K562 (cell line): ENCODE data around the gene MCEE. TPM values are rescaled to one million over a fixed set of nuclear protein-coding genes. Genes with fewer than 3 reads are reported as not detected.

Experiments used
- ATF6 ChIP-seq: sonication (generic); formaldehyde crosslinking; IDR thresholded peaks from 2 replicates; pipeline ENCODE4 v1.4.0; 2020; ENCODE audit warnings: mild to moderate bottlenecking, missing genetic modification reagents
- HMBOX1 ChIP-seq: sonication (generic); IDR thresholded peaks from 2 replicates; pipeline ENCODE4 v1.6.1; 2016
- NFXL1 ChIP-seq: fragments of 450-650 bp; formaldehyde crosslinking; IDR thresholded peaks from 2 replicates; pipeline ENCODE4 v1.4.0; 2021; ENCODE audit warnings: mild to moderate bottlenecking
- POLR3G ChIP-seq: IDR thresholded peaks from 2 replicates; pipeline ENCODE4 v1.6.1; 2011; ENCODE audit not compliant: insufficient read length, insufficient replicate concordance; ENCODE audit errors: extremely low read depth
- RB1 ChIP-seq: fragments of 450-650 bp; IDR thresholded peaks from 2 replicates; pipeline ENCODE4 v1.6.1; 2017; ENCODE audit warnings: low read depth, mild to moderate bottlenecking
- REST ChIP-seq, 2 experiments: fragments of 450-650 bp; formaldehyde crosslinking in 1 of 2; IDR thresholded peaks; 2 replicates each; pipeline versions ENCODE4 v1.4.0 to v1.6.1; 2014 to 2020; ENCODE audit warnings: mild to moderate bottlenecking in 2 of 2, borderline replicate concordance in 1 of 2, low read depth in 1 of 2
- RFX7 ChIP-seq: fragments of 250-450 bp; sonication (Bioruptor Pico); IDR thresholded peaks from 2 replicates; pipeline ENCODE4 v1.5.1; 2021; ENCODE audit warnings: mild to moderate bottlenecking
- SRSF3 ChIP-seq: fragments of 200-400 bp; formaldehyde crosslinking; IDR thresholded peaks from 2 replicates; pipeline ENCODE4 v1.6.1; 2016; ENCODE audit warnings: mild to moderate bottlenecking, low read length, moderate library complexity; ENCODE audit not compliant: insufficient read depth
- THAP12 ChIP-seq: fragments of 250-450 bp; sonication (Bioruptor Pico); IDR thresholded peaks from 2 replicates; pipeline ENCODE4 v1.9.0; 2021; ENCODE audit warnings: mild to moderate bottlenecking, inconsistent platforms
- UBTF ChIP-seq, 2 experiments: IDR thresholded peaks; 2 replicates each; pipeline ENCODE4 v1.6.1; 2012; ENCODE audit warnings: improper control_type of control experiment in 2 of 2, low read depth in 2 of 2, low read length in 2 of 2, borderline replicate concordance in 1 of 2
- polyA plus RNA-seq, 8 experiments: library from polyadenylated mRNA; depleted of rRNA in 4 of 8; stranded (reverse) in 5 of 8; unstranded in 3 of 8; fragments of >200 nt; fragmentation: Nextera tagmentation in 2 of 8; fragmentation: Illumina TruSeq in 1 of 8; extraction: Ambion mirVana in 2 of 8; extraction: Trizol in 1 of 8; gene quantifications; 2 replicates each; pipeline versions ENCODE4 v1.2.1 to v1.2.3, GENCODE V29; 2011 to 2014; ENCODE audit warnings: inconsistent platforms in 1 of 8, missing spikeins in 1 of 8
- total RNA-seq, 7 experiments: library from RNA; depleted of rRNA in 6 of 7; stranded (reverse); fragments of >200 nt in 6 of 7; fragmentation: Illumina TruSeq in 2 of 7; extraction: Trizol in 2 of 7; gene quantifications; 2 replicates each; pipeline versions ENCODE4 v1.2.1 to v1.2.3, GENCODE V29; 2011 to 2021; ENCODE audit warnings: low replicate concordance in 1 of 7

MCEE gene
- total and polyA plus RNA-seq, 9 of the 15 experiments (the other 6 are each of a cell fraction or from before 2014, with no cell fraction given) = 15.6 to 49.1 (median 24.5) TPM

- TF ChIP-seq ATF6 (0 out of 2 replicates have a peak, but pooled peaks have one; percentile 18), REST (IDR thresholded peaks at IDR 0.05; ENCODE audit: borderline replicate concordance) (no peak; the same call in 1 of the 2 replicates), REST (CRISPR knock-in tag; IDR thresholded peaks at IDR 0.05; ENCODE audit: low read depth) (peak; percentile 90; the same call in 1 of the 2 replicates), UBTF (IDR thresholded peaks at IDR 0.05; ENCODE audit: borderline replicate concordance in 1 of 2, low read depth in 2 of 2, low read length in 2 of 2) (peak; percentile 35 to 55; a peak in 2 of 4 replicates), POLR3G (no peak), RFX7 (CRISPR knock-in tag) (no peak), HMBOX1 (0 out of 2 replicates have a peak, but pooled peaks have one; percentile 43), SRSF3 (peak; percentile 83; the same call in 1 of the 2 replicates), NFXL1 (CRISPR knock-in tag) (no peak), THAP12 (CRISPR knock-in tag) (peak; percentile 59; the same call in 1 of the 2 replicates), RB1 (peak; percentile 56)
Observed at GRCh38 chr2:71129902-71130151, 202 bp downstream of the MCEE start (continued).
